HG03175 (cell line): Measurements from ENCODE around the gene DIAPH2.
"Not testable (repeated sequence)": the region's sequence is repeated elsewhere in the genome, so short reads cannot be mapped to it uniquely, and the experiment has no call there.

Source experiments
- ATAC-seq: cut with Tn5 transposase; IDR thresholded peaks from one replicate; pipeline ENCODE4 v1.9.1; 2021; ENCODE audit warnings: mild to moderate bottlenecking, moderate library complexity; ENCODE audit not compliant: unreplicated experiment

The DIAPH2 gene

GRCh38 chrX:96714393-96714792 lies 29.8 kb downstream of the DIAPH2 start:
- ATAC-seq = not testable (repeated sequence)

DNA sequence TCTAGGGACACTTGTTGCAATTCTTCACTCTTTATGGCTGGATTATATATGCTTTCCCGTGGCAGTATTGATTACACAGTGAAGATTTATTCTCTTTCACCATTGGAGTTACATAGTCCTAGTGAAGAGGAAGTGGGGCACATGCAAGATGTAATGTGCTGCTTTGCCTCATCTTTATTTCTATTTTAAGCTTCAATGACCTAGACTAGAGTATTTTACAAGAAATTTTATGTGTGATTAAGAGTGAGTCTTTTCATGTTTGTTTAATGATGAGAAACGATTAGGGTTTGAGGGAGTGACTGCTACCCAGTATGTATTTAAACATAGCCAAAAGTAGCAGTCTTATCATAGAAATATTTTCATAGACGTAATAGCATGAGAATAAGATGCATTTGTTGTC lies 30.8 kb downstream of the DIAPH2 start:
- ATAC-seq = no peak

- ATAC-seq = no peak
Measured at GRCh38 chrX:96719161-96719875, 34.7 kb downstream of the DIAPH2 start.

DNA sequence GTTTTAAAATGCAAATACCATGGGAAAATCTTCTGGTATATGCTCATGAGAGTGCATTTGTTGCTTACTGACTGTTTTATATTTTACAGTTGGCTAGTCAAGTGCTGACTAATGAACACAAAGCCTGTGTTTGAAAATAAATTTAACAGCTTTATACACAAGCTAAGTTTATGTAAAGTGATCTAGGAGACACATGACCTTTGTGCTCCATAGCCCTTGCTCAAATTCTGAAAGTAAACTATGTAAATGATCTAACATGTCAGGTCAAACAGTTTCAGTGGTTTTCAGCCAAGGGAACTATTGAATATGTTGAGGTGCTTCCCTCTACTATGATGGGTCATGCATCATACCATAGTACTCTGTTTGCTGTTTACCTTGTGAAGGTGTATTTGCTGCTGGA lies 36.7 kb downstream of the DIAPH2 start:
- ATAC-seq = peak; percentile 100

DNA sequence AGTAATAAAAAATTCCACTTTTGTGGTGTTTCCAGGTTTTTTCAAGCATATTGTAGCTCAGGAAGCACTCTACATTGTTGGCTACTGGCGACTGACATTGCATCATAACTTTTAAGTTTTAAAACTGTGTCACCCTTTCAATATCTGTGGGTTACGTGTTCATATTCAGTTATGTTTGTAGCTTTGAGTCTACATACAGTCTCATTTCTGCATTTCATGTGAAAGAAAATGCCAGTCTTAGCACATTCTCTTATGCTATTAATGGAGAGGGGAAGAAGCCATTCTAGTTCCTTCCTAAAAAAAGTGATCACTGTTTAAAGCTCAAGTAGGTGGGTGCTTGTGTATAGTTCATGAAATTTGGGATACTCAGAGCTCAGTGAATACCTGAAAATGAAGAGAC lies 38.1 kb downstream of the DIAPH2 start:
- no peak for ATAC-seq

DNA sequence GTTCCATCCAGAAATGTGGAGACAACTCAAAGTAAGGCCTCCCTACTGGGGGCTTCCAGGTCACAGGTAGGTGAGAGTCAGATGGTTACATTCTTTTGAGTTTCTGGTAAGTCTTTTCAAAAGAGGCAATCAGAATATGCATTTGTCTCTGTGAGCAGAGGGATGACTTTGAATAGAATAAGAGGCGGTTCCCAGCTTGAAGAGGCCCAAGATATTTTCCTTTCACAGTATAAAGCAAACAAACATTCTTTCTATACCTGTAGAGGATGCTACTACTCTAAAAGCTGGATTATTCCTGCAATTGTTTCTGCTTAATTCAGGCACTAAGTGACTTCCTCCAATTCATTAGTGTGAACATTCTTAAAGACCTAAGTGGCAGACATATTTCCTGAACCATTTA lies 44.4 kb downstream of the DIAPH2 start:
- ATAC-seq = no peak

DNA sequence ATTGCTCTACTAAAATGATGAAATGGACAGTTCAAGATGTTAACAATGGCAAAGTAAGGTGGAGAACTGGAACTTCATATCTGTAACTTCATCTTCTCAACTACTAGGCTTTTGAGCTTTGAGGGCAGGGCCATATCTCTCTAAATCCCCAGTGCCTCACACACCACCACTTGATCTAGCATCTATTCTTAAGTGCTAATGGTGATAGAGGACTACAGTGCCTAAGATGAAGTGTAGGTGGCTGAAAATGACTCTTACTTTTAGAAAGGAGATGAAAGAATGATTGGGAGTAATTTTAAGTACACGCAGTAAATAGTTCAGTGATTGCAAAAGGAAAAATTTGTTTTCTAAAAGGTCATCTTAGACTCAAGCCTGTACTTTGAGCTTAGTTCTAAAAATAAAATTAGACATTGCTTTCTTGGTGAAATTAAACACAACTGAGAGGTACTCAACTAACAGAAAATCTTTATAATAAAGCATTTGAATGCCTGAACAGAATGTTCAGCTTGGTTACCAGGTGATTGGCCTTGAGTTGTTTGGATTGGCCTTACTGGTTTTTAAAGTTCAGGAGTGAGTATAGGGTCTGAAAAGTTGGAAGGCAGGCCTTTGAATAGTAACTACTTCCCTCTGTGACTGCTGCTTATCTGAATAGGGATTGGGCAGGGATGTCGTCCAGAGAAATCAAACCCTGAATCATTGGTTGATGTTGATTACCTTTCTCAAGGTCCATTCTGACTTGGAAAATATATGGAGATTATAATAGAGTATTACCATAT lies 45.4 kb downstream of the DIAPH2 start:
- ATAC-seq = no peak

DNA sequence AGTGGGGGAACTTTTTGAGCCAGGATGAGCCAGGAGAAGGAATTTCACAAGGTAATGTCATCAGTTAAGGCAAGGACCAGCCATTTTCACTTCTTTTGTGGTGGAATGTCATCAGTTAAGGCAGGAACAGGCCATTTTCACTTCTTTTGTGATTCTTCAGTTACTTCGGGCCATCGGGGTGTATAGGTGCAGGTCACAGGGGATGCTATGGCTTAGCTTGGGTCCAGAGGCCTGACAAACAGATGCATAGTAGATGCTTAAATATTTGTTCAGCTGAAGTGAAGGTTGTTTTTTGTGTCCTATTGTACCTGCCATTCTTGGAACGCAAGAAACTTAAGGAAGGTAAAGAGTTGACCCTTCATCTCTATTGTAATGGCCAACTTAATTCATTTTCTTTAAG lies 46.4 kb downstream of the DIAPH2 start:
- not testable (repeated sequence) for ATAC-seq

DNA sequence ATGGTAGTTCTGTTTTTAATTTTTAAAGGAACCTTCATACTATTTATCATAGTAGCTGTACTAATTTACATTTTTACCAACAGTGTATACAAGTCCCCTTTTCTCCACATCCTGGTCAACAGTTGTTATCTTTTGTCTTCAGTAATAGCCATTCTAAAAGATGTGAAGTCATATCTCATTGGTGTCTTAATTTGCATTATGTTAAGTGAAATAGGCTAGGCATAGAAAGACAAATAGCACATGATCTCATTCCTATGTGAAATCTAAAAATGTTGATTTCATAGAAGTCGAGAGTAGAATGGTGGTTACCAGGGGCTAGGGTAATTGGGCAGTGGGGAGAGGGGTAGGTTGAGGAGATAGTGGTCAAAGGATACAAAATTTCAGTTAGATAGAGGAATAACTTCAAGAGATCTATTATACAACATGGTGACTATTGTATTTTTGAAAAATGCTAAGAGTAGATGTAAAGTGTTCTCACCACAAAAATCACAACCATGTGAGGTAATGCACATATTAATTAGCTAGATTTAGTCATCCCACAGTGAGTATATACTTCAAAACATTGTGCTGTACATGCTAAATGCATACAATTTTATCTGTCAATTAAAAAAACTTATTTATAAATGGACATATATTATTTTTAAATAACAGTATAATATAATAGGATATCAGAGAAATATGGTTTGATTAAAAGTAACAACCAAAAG lies 58.9 kb downstream of the DIAPH2 start:
- no peak for ATAC-seq

- ATAC-seq = no peak
Measured at GRCh38 chrX:96752781-96753180, 68.1 kb downstream of the DIAPH2 start.

DNA sequence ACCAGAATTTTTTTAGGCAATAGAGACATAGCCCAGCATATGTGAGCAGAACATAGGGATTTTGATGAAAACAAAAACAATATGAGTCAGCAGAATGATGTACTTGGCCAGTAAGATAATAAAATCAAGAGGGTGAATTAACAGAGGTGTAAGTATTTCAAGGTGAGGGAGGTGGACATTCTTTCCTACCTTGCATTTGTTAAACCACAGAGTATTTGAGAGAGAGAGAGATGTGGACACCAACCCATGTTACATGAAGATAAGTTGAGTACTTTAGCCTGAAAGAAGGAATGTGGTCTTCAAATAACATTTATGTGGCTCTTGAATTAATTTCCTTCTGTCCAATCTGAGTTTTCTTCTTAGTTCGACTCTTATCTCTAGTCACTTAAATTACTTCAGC lies 68.6 kb downstream of the DIAPH2 start:
- no peak for ATAC-seq

- no peak for ATAC-seq
Measured at GRCh38 chrX:96756491-96756890, 71.8 kb downstream of the DIAPH2 start.

- no peak for ATAC-seq
Measured at GRCh38 chrX:96761566-96761965, 76.9 kb downstream of the DIAPH2 start.

- no peak for ATAC-seq
Measured at GRCh38 chrX:96763608-96764007, 79.0 kb downstream of the DIAPH2 start.

DNA sequence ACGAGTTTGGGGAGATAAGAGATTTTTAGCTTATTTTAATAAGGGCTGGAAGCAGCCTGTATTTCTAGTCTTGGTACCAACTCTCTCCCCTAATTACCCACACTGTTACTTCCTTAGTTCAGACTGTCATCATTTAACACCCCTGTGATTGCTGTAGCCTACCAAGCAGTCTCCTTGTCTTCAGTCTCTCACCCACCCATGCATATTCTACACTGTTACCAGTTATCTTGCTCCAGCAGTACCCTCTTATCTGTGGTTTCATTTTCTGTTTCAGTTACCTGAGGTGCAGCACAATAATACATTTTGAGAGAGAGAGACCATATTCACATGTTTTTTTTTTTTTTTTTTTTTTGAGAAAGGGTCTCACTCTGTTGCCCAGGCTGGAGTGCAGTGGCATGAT lies 80.2 kb downstream of the DIAPH2 start:
- ATAC-seq = peak; percentile 76

GRCh38 chrX:96770315-96770714 lies 85.7 kb downstream of the DIAPH2 start:
- ATAC-seq = no peak

DNA sequence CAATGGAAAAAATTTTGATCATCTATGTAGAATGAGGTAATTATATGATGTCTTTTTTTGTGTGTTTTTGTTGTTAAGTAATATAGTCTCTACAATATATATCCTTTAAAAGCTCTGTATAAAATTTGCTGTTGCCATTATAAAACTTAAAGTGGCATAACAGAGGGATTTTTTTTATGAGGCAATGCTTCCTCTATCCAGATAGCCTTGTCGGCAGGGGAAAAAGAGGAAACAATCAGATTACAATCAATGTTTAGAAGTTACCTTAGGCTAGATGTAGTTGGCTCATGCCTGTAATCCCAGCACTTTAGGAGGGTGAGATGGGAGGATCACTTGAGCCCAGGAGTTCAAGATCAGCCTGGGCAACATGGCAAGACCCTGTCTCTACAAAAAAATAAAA lies 86.8 kb downstream of the DIAPH2 start:
- ATAC-seq = no peak

DNA sequence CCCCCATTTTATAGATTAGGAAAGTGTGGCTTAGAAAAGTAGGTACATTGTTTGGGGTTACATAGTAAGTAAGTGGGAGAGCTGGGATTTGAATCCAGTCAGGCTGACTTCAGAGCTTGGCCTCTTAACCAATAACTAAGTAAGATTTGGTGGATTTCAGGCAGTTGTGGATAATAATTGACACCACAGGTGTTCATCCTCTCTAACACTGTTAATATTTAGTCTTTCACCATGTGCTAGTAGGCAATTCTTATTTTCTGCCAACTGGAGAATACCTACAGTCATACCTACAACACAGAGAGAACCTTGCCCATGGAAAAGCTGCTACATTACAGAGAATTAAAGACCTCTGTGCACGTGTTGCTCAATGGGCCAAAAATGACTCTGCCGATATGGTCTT lies 89.5 kb downstream of the DIAPH2 start:
- ATAC-seq = no peak

DNA sequence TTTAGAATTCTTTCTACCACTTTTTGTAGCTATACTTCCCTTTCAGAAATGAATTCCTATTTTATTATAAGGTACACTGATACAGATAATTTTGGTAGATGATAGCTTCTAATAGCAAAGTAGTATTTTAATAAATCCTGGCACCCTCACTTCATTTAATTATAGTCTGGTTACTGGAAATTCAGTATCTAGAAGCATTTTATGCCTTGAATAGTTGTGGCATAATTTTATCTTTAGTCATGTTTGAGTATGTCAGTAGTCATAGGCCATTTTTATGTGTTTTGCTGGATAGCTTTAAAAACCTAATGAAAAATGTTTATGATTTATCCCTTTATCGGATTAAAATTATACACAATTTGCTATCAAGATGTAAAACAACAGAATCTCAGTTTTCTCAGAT lies 92.3 kb downstream of the DIAPH2 start:
- no peak for ATAC-seq

- no peak for ATAC-seq
Measured at GRCh38 chrX:96791559-96791958, 106.9 kb downstream of the DIAPH2 start.

DNA sequence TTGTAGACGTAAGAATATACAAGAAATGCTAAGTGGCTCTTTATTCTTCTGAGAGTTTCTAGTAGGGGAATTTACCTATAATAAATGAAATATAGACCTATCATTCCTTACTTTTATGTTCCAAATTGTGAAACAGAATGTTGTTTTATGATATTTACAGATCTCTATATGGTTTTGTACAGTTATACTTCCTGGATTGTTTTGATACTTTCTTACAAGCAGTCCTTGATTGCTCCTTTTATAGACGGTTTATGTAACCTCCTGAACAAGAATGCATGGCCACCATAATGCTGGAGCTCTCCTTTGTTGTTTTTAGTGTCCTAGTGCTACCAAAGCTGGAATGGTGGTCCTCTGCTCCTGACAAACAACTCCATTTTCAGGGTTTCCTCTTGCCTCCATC lies 107.4 kb downstream of the DIAPH2 start:
- no peak for ATAC-seq

- no peak for ATAC-seq
Measured at GRCh38 chrX:96798982-96799381, 114.3 kb downstream of the DIAPH2 start.
